GM21717 (cell line): ENCODE results near the gene FBXL2.
"Not testable (repeated sequence)": the region's sequence is repeated elsewhere in the genome, so short reads cannot be mapped to it uniquely, and the experiment has no call there.

Source experiments
- ATAC-seq: cut with Tn5 transposase; IDR thresholded peaks from one replicate; pipeline ENCODE4 v1.9.1; 2021; ENCODE audit warnings: mild to moderate bottlenecking, moderate library complexity; ENCODE audit not compliant: unreplicated experiment

Gene FBXL2

GRCh38 chr3:33385423-33385822 lies 108.2 kb downstream of the FBXL2 start:
- no peak for ATAC-seq

- no peak for ATAC-seq
Measured at GRCh38 chr3:33386631-33387030, 109.4 kb downstream of the FBXL2 start.

GRCh38 chr3:33388374-33389100 lies 111.3 kb downstream of the FBXL2 start:
- no peak for ATAC-seq

- ATAC-seq: no peak
Measured at GRCh38 chr3:33389908-33390307, 112.7 kb downstream of the FBXL2 start.

- ATAC-seq: no peak
Measured at GRCh38 chr3:33391255-33391995, 114.2 kb downstream of the FBXL2 start.

- no peak for ATAC-seq
Measured at GRCh38 chr3:33392144-33392543, 114.9 kb downstream of the FBXL2 start.

GRCh38 chr3:33392703-33393125 lies 115.5 kb downstream of the FBXL2 start:
- no peak for ATAC-seq

GRCh38 chr3:33394403-33395054 lies 117.3 kb downstream of the FBXL2 start:
- no peak for ATAC-seq

- no peak for ATAC-seq
Measured at GRCh38 chr3:33395900-33396299, 118.7 kb downstream of the FBXL2 start.

- ATAC-seq: no peak
Measured at GRCh38 chr3:33398410-33398809, 121.2 kb downstream of the FBXL2 start.

- ATAC-seq: no peak
Measured at GRCh38 chr3:33401781-33402180, 124.5 kb downstream of the FBXL2 start.

GRCh38 chr3:33402936-33403335 lies 125.7 kb downstream of the FBXL2 start:
- ATAC-seq: no peak

- ATAC-seq: no peak
Measured at GRCh38 chr3:33403756-33404155, 126.5 kb downstream of the FBXL2 start.

- not testable (repeated sequence) for ATAC-seq
Measured at GRCh38 chr3:33410816-33411215, 133.6 kb downstream of the FBXL2 start.

GRCh38 chr3:33417066-33417673 lies 139.9 kb downstream of the FBXL2 start:
- no peak for ATAC-seq

- ATAC-seq: peak; percentile 74
Measured at GRCh38 chr3:33419948-33420347, 142.7 kb downstream of the FBXL2 start.

- ATAC-seq: no peak
Measured at GRCh38 chr3:33420966-33421365, 143.7 kb downstream of the FBXL2 start.

- no peak for ATAC-seq
Measured at GRCh38 chr3:33424606-33425452, 147.6 kb downstream of the FBXL2 start.

- ATAC-seq: no peak
Measured at GRCh38 chr3:33425453-33425852, 148.2 kb downstream of the FBXL2 start.

- no peak for ATAC-seq
Measured at GRCh38 chr3:33426068-33426467, 148.8 kb downstream of the FBXL2 start.
